ENCODE data around the gene MAVS. TPM values are rescaled to one million over a fixed set of nuclear protein-coding genes. Genes with fewer than 3 reads are reported as not detected.
A peak's percentile ranks its signal among the peaks of the same experiment; 100 is the strongest.

Gene MAVS
- total RNA-seq, 1 experiment from 2014 or later = 32.3 TPM

- TF ChIP-seq CTCF (IDR thresholded peaks at IDR 0.05) (no peak), SIN3A (IDR thresholded peaks at IDR 0.05; ENCODE audit: borderline replicate concordance, insufficient read depth, low read depth, low read length) (no peak), POLR2AphosphoS5 (IDR thresholded peaks at IDR 0.05; ENCODE audit: low read depth, low read length) (no peak)
- TF ChIP-seq, protein P1, sequence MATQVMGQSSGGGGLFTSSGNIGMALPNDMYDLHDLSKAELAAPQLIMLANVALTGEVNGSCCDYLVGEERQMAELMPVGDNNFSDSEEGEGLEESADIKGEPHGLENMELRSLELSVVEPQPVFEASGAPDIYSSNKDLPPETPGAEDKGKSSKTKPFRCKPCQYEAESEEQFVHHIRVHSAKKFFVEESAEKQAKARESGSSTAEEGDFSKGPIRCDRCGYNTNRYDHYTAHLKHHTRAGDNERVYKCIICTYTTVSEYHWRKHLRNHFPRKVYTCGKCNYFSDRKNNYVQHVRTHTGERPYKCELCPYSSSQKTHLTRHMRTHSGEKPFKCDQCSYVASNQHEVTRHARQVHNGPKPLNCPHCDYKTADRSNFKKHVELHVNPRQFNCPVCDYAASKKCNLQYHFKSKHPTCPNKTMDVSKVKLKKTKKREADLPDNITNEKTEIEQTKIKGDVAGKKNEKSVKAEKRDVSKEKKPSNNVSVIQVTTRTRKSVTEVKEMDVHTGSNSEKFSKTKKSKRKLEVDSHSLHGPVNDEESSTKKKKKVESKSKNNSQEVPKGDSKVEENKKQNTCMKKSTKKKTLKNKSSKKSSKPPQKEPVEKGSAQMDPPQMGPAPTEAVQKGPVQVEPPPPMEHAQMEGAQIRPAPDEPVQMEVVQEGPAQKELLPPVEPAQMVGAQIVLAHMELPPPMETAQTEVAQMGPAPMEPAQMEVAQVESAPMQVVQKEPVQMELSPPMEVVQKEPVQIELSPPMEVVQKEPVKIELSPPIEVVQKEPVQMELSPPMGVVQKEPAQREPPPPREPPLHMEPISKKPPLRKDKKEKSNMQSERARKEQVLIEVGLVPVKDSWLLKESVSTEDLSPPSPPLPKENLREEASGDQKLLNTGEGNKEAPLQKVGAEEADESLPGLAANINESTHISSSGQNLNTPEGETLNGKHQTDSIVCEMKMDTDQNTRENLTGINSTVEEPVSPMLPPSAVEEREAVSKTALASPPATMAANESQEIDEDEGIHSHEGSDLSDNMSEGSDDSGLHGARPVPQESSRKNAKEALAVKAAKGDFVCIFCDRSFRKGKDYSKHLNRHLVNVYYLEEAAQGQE (IDR thresholded peaks at IDR 0.05; ENCODE audit: insufficient read depth in 1 of 2, low read depth in 2 of 2, low read length in 1 of 2) = no peak
- no TSS peak for BruUV-seq (replicated peaks)
- Histone ChIP-seq H3K9me3 (ENCODE audit: control insufficient read depth, insufficient read depth, low read depth, low read length) (no peaks in the 10 kb centered on the region), H3K4me1 (ENCODE audit: control insufficient read depth, insufficient read depth, low read length) (peaks cover 55% of the 10 kb centered on the region), H3K27me3 (ENCODE audit: control insufficient read depth, insufficient read depth, low read length) (no peaks in the 10 kb centered on the region), H3K27ac (ENCODE audit: low read length) (no peak overlapping the region; the same call in 1 of the 2 replicates), H3K4me3 (ENCODE audit: low read depth in 2 of 2, low read length in 2 of 2) (no peak overlapping the region), H3K36me3 (ENCODE audit: control insufficient read depth, insufficient read depth, low read length) (no peaks in the 10 kb centered on the region)
- intact Hi-C loops (cut with micrococcal nuclease; ENCODE audit: unreplicated experiment) (no loop called here), in situ Hi-C loops (cut with HindIII; ENCODE audit: low pct_unique_long_range_greater_than_20kb, low sequenced_read_pairs) (no loop called here)
- POLR2A ChIA-PET = no interaction called here
- DNase-seq (ENCODE audit: low read depth, low spot score) = no peak
- ATAC-seq = no peak
- CTCF ChIA-PET = no interaction called here
Measured at GRCh38 chr20:3814928-3815495, 31.6 kb upstream of the MAVS start.

DNA sequence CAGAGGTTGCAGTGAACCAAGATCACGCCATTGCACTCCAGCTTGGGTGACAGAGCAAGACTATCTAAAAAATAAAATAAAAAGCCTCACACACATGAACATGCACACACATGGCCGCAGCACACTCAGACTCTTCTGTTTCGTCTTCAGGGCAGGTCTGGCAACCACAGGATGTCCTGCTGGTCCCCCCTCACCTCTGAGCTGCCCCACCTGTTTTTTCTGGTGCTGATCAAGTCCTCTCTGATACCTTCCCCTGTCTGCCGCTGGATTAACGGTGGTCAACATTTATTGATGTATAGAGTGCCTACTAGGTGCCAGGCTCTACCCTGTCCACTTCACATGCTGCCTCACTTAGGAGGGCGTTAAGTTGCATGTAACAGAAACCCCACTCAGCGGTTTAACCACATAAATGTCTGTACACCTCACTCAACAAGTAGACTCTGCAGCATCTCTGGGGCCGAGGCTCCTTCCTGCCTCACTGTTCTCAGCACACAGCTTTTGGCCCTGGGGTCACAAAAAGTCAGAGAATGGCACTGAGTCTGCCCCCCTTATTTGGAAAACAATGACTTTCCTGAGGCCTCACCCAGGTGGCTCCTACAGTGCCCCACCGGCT is 30.8 kb upstream of the MAVS start:
- POLR2A ChIA-PET = no interaction called here
- Histone ChIP-seq H3K27me3 (ENCODE audit: control insufficient read depth, insufficient read depth, low read length) (no peaks in the 10 kb centered on the region), H3K27ac (ENCODE audit: low read length) (peak overlapping the region; percentile 64), H3K4me3 (ENCODE audit: low read depth in 2 of 2, low read length in 2 of 2) (no peak overlapping the region), H3K9me3 (ENCODE audit: control insufficient read depth, insufficient read depth, low read depth, low read length) (no peaks in the 10 kb centered on the region), H3K36me3 (ENCODE audit: control insufficient read depth, insufficient read depth, low read length) (no peaks in the 10 kb centered on the region), H3K4me1 (ENCODE audit: control insufficient read depth, insufficient read depth, low read length) (peaks cover 52% of the 10 kb centered on the region)
- TF ChIP-seq SIN3A (IDR thresholded peaks at IDR 0.05; ENCODE audit: borderline replicate concordance, insufficient read depth, low read depth, low read length) (no peak), POLR2AphosphoS5 (IDR thresholded peaks at IDR 0.05; ENCODE audit: low read depth, low read length) (no peak), CTCF (IDR thresholded peaks at IDR 0.05) (no peak), TCF7L2 (IDR thresholded peaks at IDR 0.05; ENCODE audit: low read depth, low read length) (no peak)
- TF ChIP-seq, protein P1 (IDR thresholded peaks at IDR 0.05; ENCODE audit: insufficient read depth in 1 of 2, low read depth in 2 of 2, low read length in 1 of 2) = no peak
- in situ Hi-C loops (cut with HindIII; ENCODE audit: low pct_unique_long_range_greater_than_20kb, low sequenced_read_pairs) (no loop called here), intact Hi-C loops (cut with micrococcal nuclease; ENCODE audit: unreplicated experiment) (no loop called here)
- BruUV-seq (replicated peaks) = no TSS peak
- no peak for ATAC-seq
- DNase-seq (ENCODE audit: low read depth, low spot score) = no peak
- CTCF ChIA-PET = no interaction called here

Data from Panc1 (cell line).